ENCODE results near the gene CTNNA3.

GRCh38 chr10:67539312-67539711 lies 156.7 kb downstream of the CTNNA3 start:
- TF ChIP-seq CTCF (IDR thresholded peaks at IDR 0.05), result no peak
- no peak for TF ChIP-seq POLR2A (IDR thresholded peaks at IDR 0.05)
